ENCODE measurements around the gene SLC6A8. TPM values are rescaled to one million over a fixed set of nuclear protein-coding genes. Genes with fewer than 3 reads are reported as not detected.

SLC6A8 gene
- total RNA-seq, 2 donors from 2014 or later = 71.3 to 76.6 TPM

- no peak overlapping the region for H3K4me3 ChIP-seq
- DNase-seq (ENCODE audit: low spot score) = no peak
- no peak overlapping the region for H3K27ac ChIP-seq
- no peaks in the 10 kb centered on the region for H3K36me3 ChIP-seq
- peaks cover 0 to 4% of the 10 kb centered on the region in 2 donors for H3K9me3 ChIP-seq
- peaks cover 0 to 12% of the 10 kb centered on the region in 2 donors for H3K27me3 ChIP-seq
- H3K4me1 ChIP-seq = peaks cover 0 to 2% of the 10 kb centered on the region in 2 donors
- TF ChIP-seq, protein P1, sequence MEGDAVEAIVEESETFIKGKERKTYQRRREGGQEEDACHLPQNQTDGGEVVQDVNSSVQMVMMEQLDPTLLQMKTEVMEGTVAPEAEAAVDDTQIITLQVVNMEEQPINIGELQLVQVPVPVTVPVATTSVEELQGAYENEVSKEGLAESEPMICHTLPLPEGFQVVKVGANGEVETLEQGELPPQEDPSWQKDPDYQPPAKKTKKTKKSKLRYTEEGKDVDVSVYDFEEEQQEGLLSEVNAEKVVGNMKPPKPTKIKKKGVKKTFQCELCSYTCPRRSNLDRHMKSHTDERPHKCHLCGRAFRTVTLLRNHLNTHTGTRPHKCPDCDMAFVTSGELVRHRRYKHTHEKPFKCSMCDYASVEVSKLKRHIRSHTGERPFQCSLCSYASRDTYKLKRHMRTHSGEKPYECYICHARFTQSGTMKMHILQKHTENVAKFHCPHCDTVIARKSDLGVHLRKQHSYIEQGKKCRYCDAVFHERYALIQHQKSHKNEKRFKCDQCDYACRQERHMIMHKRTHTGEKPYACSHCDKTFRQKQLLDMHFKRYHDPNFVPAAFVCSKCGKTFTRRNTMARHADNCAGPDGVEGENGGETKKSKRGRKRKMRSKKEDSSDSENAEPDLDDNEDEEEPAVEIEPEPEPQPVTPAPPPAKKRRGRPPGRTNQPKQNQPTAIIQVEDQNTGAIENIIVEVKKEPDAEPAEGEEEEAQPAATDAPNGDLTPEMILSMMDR (IDR thresholded peaks at IDR 0.05) = no peak
These were observed 39.2 kb upstream of the SLC6A8 start for GRCh38 chrX:153648358-153649177.

- Histone ChIP-seq H3K36me3 (no peaks in the 10 kb centered on the region), H3K4me3 (no peak overlapping the region), H3K27ac (no peak overlapping the region), H3K27me3 (peaks cover 0 to 11% of the 10 kb centered on the region in 2 donors), H3K9me3 (peaks cover 0 to 11% of the 10 kb centered on the region in 2 donors), H3K4me1 (no peaks in the 10 kb centered on the region)
- no peak for DNase-seq (ENCODE audit: low spot score)
- TF ChIP-seq, protein P1 (IDR thresholded peaks at IDR 0.05) = peak; percentile 9 to 40
These were observed 38.4 kb upstream of the SLC6A8 start for GRCh38 chrX:153649178-153649914.

- no peak overlapping the region for H3K4me3 ChIP-seq
- H3K4me1 ChIP-seq = no peaks in the 10 kb centered on the region
- H3K9me3 ChIP-seq = peaks cover 0 to 11% of the 10 kb centered on the region in 2 donors
- TF ChIP-seq, protein P1 (IDR thresholded peaks at IDR 0.05) = peak in 1 of 2 donors; percentile 5
- no peak for DNase-seq (ENCODE audit: low spot score)
- no peak overlapping the region for H3K27ac ChIP-seq
- no peaks in the 10 kb centered on the region for H3K36me3 ChIP-seq
- H3K27me3 ChIP-seq = peaks cover 0 to 11% of the 10 kb centered on the region in 2 donors
These were observed 37.6 kb upstream of the SLC6A8 start for GRCh38 chrX:153649915-153650782.

- TF ChIP-seq, protein P1 (IDR thresholded peaks at IDR 0.05) = no peak
- Histone ChIP-seq H3K4me3 (no peak overlapping the region), H3K27me3 (peaks cover 0 to 11% of the 10 kb centered on the region in 2 donors), H3K4me1 (no peaks in the 10 kb centered on the region), H3K36me3 (no peaks in the 10 kb centered on the region), H3K9me3 (peaks cover 0 to 11% of the 10 kb centered on the region in 2 donors), H3K27ac (no peak overlapping the region)
- no peak for DNase-seq (ENCODE audit: low spot score)
These were observed 36.8 kb upstream of the SLC6A8 start for GRCh38 chrX:153650959-153651358.

GRCh38 chrX:153651540-153652079 lies 36.1 kb upstream of the SLC6A8 start:
- Histone ChIP-seq H3K9me3 (peaks cover 0 to 11% of the 10 kb centered on the region in 2 donors), H3K36me3 (no peaks in the 10 kb centered on the region), H3K27me3 (peaks cover 0 to 9% of the 10 kb centered on the region in 2 donors), H3K4me1 (no peaks in the 10 kb centered on the region), H3K27ac (no peak overlapping the region), H3K4me3 (no peak overlapping the region)
- DNase-seq (ENCODE audit: low spot score) = no peak
- TF ChIP-seq, protein P1 (IDR thresholded peaks at IDR 0.05) = no peak

All from right atrium auricular region (tissue), 2 donors.